Measurements from ENCODE around the gene OGA. TPM values are rescaled to one million over a fixed set of nuclear protein-coding genes. Genes with fewer than 3 reads are reported as not detected.

Gene OGA
- total and polyA plus RNA-seq, 3 donors from 2014 or later = 93.3 to 215 (median 161) TPM

- no peaks in the 10 kb centered on the region for H3K36me3 ChIP-seq (ENCODE audit: low read depth, missing control alignments)
- TF ChIP-seq CTCF (IDR thresholded peaks at IDR 0.05) (no peak), POLR2A (IDR thresholded peaks at IDR 0.05) (no peak)
- H3K27me3 ChIP-seq = no peaks in the 10 kb centered on the region
- H3K9me3 ChIP-seq = no peaks in the 10 kb centered on the region
- no peak for DNase-seq
- no peaks in the 10 kb centered on the region for H3K4me1 ChIP-seq
- intact Hi-C loops (cut with DNase I; ENCODE audit: low total_unique reads) = no loop called here
- 81 to 92% methylated on average over 8 to 9 of the region's 9 CpGs for WGBS, 2 donors
- H3K4me3 ChIP-seq = no peak overlapping the region
- no peak overlapping the region for H3K27ac ChIP-seq
Observed at GRCh38 chr10:101761226-101761625, 57.0 kb downstream of the OGA start.

GRCh38 chr10:101760510-101760909 is 57.7 kb downstream of the OGA start:
- Histone ChIP-seq H3K27me3 (no peaks in the 10 kb centered on the region), H3K27ac (no peak overlapping the region), H3K4me1 (no peaks in the 10 kb centered on the region), H3K9me3 (no peaks in the 10 kb centered on the region), H3K36me3 (ENCODE audit: low read depth, missing control alignments) (no peaks in the 10 kb centered on the region), H3K4me3 (no peak overlapping the region)
- TF ChIP-seq POLR2A (IDR thresholded peaks at IDR 0.05) (no peak), CTCF (IDR thresholded peaks at IDR 0.05) (no peak)
- intact Hi-C loops (cut with DNase I; ENCODE audit: low total_unique reads) = no loop called here
- DNase-seq = no peak
- 80 to 86% methylated on average over 3 of the region's 3 CpGs for WGBS, 2 donors

- H3K27ac ChIP-seq = no peak overlapping the region
- no peaks in the 10 kb centered on the region for H3K4me1 ChIP-seq
- H3K9me3 ChIP-seq = no peaks in the 10 kb centered on the region
- no peak for DNase-seq
- TF ChIP-seq POLR2A (IDR thresholded peaks at IDR 0.05) = no peak
- TF ChIP-seq CTCF (IDR thresholded peaks at IDR 0.05) = no peak
- WGBS, 2 donors = 73 to 77% methylated on average over 12 of the region's 12 CpGs
- H3K36me3 ChIP-seq (ENCODE audit: low read depth, missing control alignments) = no peaks in the 10 kb centered on the region
- H3K4me3 ChIP-seq = no peak overlapping the region
- intact Hi-C loops (cut with DNase I; ENCODE audit: low total_unique reads) = no loop called here
- no peaks in the 10 kb centered on the region for H3K27me3 ChIP-seq
Observed at GRCh38 chr10:101759309-101760247, 58.7 kb downstream of the OGA start.

GRCh38 chr10:101758858-101759257 is 59.4 kb downstream of the OGA start:
- TF ChIP-seq CTCF (IDR thresholded peaks at IDR 0.05) (no peak), POLR2A (IDR thresholded peaks at IDR 0.05) (no peak)
- intact Hi-C loops (cut with DNase I; ENCODE audit: low total_unique reads) = no loop called here
- 80 to 93% methylated on average over 1 to 2 of the region's 2 CpGs for WGBS, 2 donors
- Histone ChIP-seq H3K36me3 (ENCODE audit: low read depth, missing control alignments) (no peaks in the 10 kb centered on the region), H3K27me3 (no peaks in the 10 kb centered on the region), H3K9me3 (no peaks in the 10 kb centered on the region), H3K4me3 (no peak overlapping the region), H3K4me1 (no peaks in the 10 kb centered on the region), H3K27ac (no peak overlapping the region)
- DNase-seq = no peak

- Histone ChIP-seq H3K9me3 (no peaks in the 10 kb centered on the region), H3K36me3 (ENCODE audit: low read depth, missing control alignments) (no peaks in the 10 kb centered on the region), H3K27ac (no peak overlapping the region), H3K4me3 (no peak overlapping the region), H3K27me3 (no peaks in the 10 kb centered on the region), H3K4me1 (no peaks in the 10 kb centered on the region)
- 80 to 83% methylated on average over 3 of the region's 3 CpGs for WGBS, 2 donors
- no peak for DNase-seq
- intact Hi-C loops (cut with DNase I; ENCODE audit: low total_unique reads) = no loop called here
- TF ChIP-seq POLR2A (IDR thresholded peaks at IDR 0.05) (no peak), CTCF (IDR thresholded peaks at IDR 0.05) (no peak)
Observed at GRCh38 chr10:101752241-101752640, 66.0 kb downstream of the OGA start.

Data from testis (tissue), 3 donors.